ENCODE results near the gene ERC2. TPM values are rescaled to one million over a fixed set of nuclear protein-coding genes. Genes with fewer than 3 reads are reported as not detected.

The ERC2 gene
- total RNA-seq, 1 donor from 2014 or later = 0.35 TPM

- no peak overlapping the region for H3K4me3 Mint-ChIP-seq (ENCODE audit: unreplicated experiment)
- H3K27ac Mint-ChIP-seq (ENCODE audit: unreplicated experiment) = no peak overlapping the region
- H3K27me3 Mint-ChIP-seq (ENCODE audit: unreplicated experiment) = peaks cover 4% of the 10 kb centered on the region
- TF ChIP-seq, protein P1, sequence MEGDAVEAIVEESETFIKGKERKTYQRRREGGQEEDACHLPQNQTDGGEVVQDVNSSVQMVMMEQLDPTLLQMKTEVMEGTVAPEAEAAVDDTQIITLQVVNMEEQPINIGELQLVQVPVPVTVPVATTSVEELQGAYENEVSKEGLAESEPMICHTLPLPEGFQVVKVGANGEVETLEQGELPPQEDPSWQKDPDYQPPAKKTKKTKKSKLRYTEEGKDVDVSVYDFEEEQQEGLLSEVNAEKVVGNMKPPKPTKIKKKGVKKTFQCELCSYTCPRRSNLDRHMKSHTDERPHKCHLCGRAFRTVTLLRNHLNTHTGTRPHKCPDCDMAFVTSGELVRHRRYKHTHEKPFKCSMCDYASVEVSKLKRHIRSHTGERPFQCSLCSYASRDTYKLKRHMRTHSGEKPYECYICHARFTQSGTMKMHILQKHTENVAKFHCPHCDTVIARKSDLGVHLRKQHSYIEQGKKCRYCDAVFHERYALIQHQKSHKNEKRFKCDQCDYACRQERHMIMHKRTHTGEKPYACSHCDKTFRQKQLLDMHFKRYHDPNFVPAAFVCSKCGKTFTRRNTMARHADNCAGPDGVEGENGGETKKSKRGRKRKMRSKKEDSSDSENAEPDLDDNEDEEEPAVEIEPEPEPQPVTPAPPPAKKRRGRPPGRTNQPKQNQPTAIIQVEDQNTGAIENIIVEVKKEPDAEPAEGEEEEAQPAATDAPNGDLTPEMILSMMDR (IDR thresholded peaks at IDR 0.05) = no peak
- no peak for DNase-seq (ENCODE audit: extremely low spot score, unreplicated experiment)
- H3K4me1 Mint-ChIP-seq (ENCODE audit: unreplicated experiment) = no peaks in the 10 kb centered on the region
- no peaks in the 10 kb centered on the region for H3K36me3 Mint-ChIP-seq (ENCODE audit: unreplicated experiment)
- H3K9me3 Mint-ChIP-seq (ENCODE audit: unreplicated experiment) = no peaks in the 10 kb centered on the region
These were observed 173.1 kb downstream of the ERC2 start for GRCh38 chr3:56295161-56295560.

DNA sequence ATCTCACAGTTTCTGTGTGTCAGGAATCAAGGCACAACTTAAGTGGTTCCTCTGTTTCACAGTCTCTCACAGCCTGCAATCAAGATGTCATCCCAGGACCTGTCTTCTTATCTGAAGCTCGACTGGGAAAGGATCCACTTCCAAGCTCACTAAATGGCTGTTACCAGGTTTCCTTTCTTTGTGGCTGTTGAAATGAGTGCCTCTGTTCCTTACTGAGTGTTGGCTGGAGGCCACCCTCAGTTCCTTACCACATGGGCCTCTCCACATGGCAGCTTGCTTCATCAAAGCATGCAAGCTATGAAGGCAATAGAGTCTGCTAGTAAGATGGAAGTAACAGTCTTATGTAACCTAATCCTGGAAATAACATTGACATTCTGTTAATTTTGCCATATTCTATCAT lies 174.0 kb downstream of the ERC2 start:
- TF ChIP-seq, protein P1 (IDR thresholded peaks at IDR 0.05) = no peak

DNA sequence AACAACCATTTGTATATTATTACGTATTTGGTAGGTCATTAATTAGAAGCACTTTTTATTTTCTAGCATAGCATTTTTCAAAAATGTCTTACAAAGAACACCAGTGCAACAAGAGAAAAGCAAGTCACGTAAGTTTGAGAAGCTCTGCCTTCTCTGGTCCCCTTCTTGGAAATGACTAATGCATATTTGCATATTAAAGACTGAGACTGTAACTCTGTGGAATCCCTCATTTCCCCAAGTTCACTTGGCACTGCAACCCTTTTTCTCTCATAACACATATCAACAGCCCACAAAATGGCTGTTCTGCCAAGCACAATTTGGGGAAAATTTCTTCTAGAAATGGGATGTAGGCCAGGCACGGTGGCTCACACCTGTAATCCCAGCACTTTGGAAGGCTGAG lies 176.3 kb downstream of the ERC2 start:
- Mint-ChIP-seq H3K4me3 (ENCODE audit: unreplicated experiment) (no peak overlapping the region), H3K27me3 (ENCODE audit: unreplicated experiment) (peaks cover 25% of the 10 kb centered on the region), H3K9me3 (ENCODE audit: unreplicated experiment) (no peaks in the 10 kb centered on the region), H3K4me1 (ENCODE audit: unreplicated experiment) (no peaks in the 10 kb centered on the region), H3K27ac (ENCODE audit: unreplicated experiment) (no peak overlapping the region), H3K36me3 (ENCODE audit: unreplicated experiment) (no peaks in the 10 kb centered on the region)
- DNase-seq (ENCODE audit: extremely low spot score, unreplicated experiment) = no peak
- TF ChIP-seq, protein P1 (IDR thresholded peaks at IDR 0.05) = no peak

More for the DNA sequence above, 174.0 kb downstream of the ERC2 start:
- no peaks in the 10 kb centered on the region for H3K9me3 Mint-ChIP-seq (ENCODE audit: unreplicated experiment)
- H3K27me3 Mint-ChIP-seq (ENCODE audit: unreplicated experiment) = peaks cover 7% of the 10 kb centered on the region
- H3K4me1 Mint-ChIP-seq (ENCODE audit: unreplicated experiment) = no peaks in the 10 kb centered on the region
- no peak overlapping the region for H3K27ac Mint-ChIP-seq (ENCODE audit: unreplicated experiment)
- H3K36me3 Mint-ChIP-seq (ENCODE audit: unreplicated experiment) = no peaks in the 10 kb centered on the region
- no peak for DNase-seq (ENCODE audit: extremely low spot score, unreplicated experiment)
- no peak overlapping the region for H3K4me3 Mint-ChIP-seq (ENCODE audit: unreplicated experiment)

GRCh38 chr3:56291244-56291680 lies 177.0 kb downstream of the ERC2 start:
- Mint-ChIP-seq H3K4me1 (ENCODE audit: unreplicated experiment) (no peaks in the 10 kb centered on the region), H3K27me3 (ENCODE audit: unreplicated experiment) (peaks cover 26% of the 10 kb centered on the region), H3K27ac (ENCODE audit: unreplicated experiment) (no peak overlapping the region), H3K9me3 (ENCODE audit: unreplicated experiment) (no peaks in the 10 kb centered on the region), H3K4me3 (ENCODE audit: unreplicated experiment) (no peak overlapping the region), H3K36me3 (ENCODE audit: unreplicated experiment) (no peaks in the 10 kb centered on the region)
- TF ChIP-seq, protein P1 (IDR thresholded peaks at IDR 0.05) = no peak
- DNase-seq (ENCODE audit: extremely low spot score, unreplicated experiment) = no peak

- no peak for DNase-seq (ENCODE audit: extremely low spot score, unreplicated experiment)
- Mint-ChIP-seq H3K27me3 (ENCODE audit: unreplicated experiment) (peaks cover 24% of the 10 kb centered on the region), H3K27ac (ENCODE audit: unreplicated experiment) (no peak overlapping the region), H3K4me3 (ENCODE audit: unreplicated experiment) (no peak overlapping the region), H3K36me3 (ENCODE audit: unreplicated experiment) (no peaks in the 10 kb centered on the region), H3K4me1 (ENCODE audit: unreplicated experiment) (no peaks in the 10 kb centered on the region), H3K9me3 (ENCODE audit: unreplicated experiment) (no peaks in the 10 kb centered on the region)
- TF ChIP-seq, protein P1 (IDR thresholded peaks at IDR 0.05) = no peak
These were observed 177.9 kb downstream of the ERC2 start for GRCh38 chr3:56290374-56290773.
